SU-DHL-6 (cell line): Measurements from ENCODE around the gene DIS3L2.
"Not testable (repeated sequence)": the region's sequence is repeated elsewhere in the genome, so short reads cannot be mapped to it uniquely, and the experiment has no call there.

ENCODE experiments used
- CTCF ChIP-seq: fragments of 200-600 bp; sonication (generic); IDR thresholded peaks from one replicate; pipeline ENCODE4 v1.5.1; 2017; ENCODE audit warnings: antibody characterized with exemption, mild to moderate bottlenecking, low read length, moderate library complexity; ENCODE audit not compliant: insufficient read depth, poor library complexity, severe bottlenecking
- EZH2phosphoT487 ChIP-seq: fragments of 200-600 bp; sonication (generic), shearing (Covaris generic); conservative IDR thresholded peaks from 2 replicates; pipeline ENCODE4 v1.6.1; 2018; ENCODE audit warnings: mild to moderate bottlenecking, antibody characterized with exemption, low read length, moderate library complexity, mixed read lengths

- TF ChIP-seq CTCF, EZH2phosphoT487: not testable (repeated sequence)
Measured at GRCh38 chr2:231947112-231947511, 14.4 kb upstream of the DIS3L2 start.
